ENCODE measurements around the gene GPC6.

- no peak for TF ChIP-seq CTCF (IDR thresholded peaks at IDR 0.05; ENCODE audit: low read depth, low read length)
- TF ChIP-seq POLR2A (IDR thresholded peaks at IDR 0.05; ENCODE audit: extremely low read depth, insufficient read length) = no peak
- TF ChIP-seq, protein P1, sequence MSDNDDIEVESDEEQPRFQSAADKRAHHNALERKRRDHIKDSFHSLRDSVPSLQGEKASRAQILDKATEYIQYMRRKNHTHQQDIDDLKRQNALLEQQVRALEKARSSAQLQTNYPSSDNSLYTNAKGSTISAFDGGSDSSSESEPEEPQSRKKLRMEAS (IDR thresholded peaks at IDR 0.05; ENCODE audit: low read depth, low read length) = no peak
These were observed 1116.6 kb downstream of the GPC6 start for GRCh38 chr13:94343243-94343585.

All from NB4 (cell line).